Osteocyte (in vitro differentiated cells): ENCODE data around the gene RPTN. TPM values are rescaled to one million over a fixed set of nuclear protein-coding genes. Genes with fewer than 3 reads are reported as not detected.

Experiments
- DNase-seq: peaks from one replicate; pipeline ENCODE4 v3.0.0; 2021; ENCODE audit warnings: mixed read lengths; ENCODE audit not compliant: unreplicated experiment; ENCODE audit errors: extremely low spot score
- H3K27ac Mint-ChIP-seq: one replicate; pipeline ENCODE4 v1.8.0; 2021; ENCODE audit warnings: mild to moderate bottlenecking, mixed read lengths; ENCODE audit not compliant: unreplicated experiment
- H3K27me3 Mint-ChIP-seq: one replicate; pipeline ENCODE4 v1.8.0; 2021; ENCODE audit warnings: mixed read lengths; ENCODE audit not compliant: unreplicated experiment
- H3K36me3 Mint-ChIP-seq: one replicate; pipeline ENCODE4 v1.8.0; 2021; ENCODE audit warnings: mixed read lengths; ENCODE audit not compliant: unreplicated experiment
- H3K4me1 Mint-ChIP-seq: one replicate; pipeline ENCODE4 v1.8.0; 2021; ENCODE audit warnings: mixed read lengths; ENCODE audit not compliant: unreplicated experiment
- H3K4me3 Mint-ChIP-seq: one replicate; pipeline ENCODE4 v1.8.0; 2021; ENCODE audit warnings: mild to moderate bottlenecking, moderate library complexity, mixed read lengths; ENCODE audit not compliant: unreplicated experiment
- H3K9me3 Mint-ChIP-seq: one replicate; pipeline ENCODE4 v1.8.0; 2021; ENCODE audit warnings: mixed read lengths; ENCODE audit not compliant: unreplicated experiment
- total RNA-seq: library from RNA; stranded (reverse); gene quantifications from 2 replicates; pipeline ENCODE4 v1.2.1, GENCODE V29; 2021
- TF ChIP-seq, protein P1 (sequence below): fragments of 200-600 bp; sonication (generic); IDR thresholded peaks from 2 replicates; pipeline ENCODE4 v1.5.0; 2021; ENCODE audit warnings: antibody characterized with exemption, mild to moderate bottlenecking, moderate library complexity

RPTN gene
- total RNA-seq, 1 donor from 2014 or later = not detected

DNA sequence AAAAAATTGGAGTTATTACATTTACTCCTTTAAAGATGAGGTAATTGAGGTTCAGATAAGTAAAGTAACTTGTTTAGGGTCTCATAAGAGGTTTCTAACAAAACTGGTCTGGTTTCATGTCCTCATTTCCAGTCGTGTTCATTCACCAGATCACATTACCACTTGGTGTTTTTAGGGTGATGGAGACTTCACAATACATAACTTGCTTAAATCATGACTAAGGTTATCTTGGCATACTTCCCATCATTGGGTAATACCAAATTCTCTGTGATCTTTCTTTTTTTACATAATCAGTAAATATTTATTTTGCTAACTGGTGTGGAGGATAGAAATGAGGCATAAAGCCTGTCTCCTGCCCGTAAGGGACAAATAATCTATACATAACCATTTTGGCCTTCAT, 31.6 kb upstream of the RPTN start:
- no peak for DNase-seq
- Mint-ChIP-seq H3K36me3 (no peaks in the 10 kb centered on the region), H3K27ac (no peak overlapping the region)

DNA sequence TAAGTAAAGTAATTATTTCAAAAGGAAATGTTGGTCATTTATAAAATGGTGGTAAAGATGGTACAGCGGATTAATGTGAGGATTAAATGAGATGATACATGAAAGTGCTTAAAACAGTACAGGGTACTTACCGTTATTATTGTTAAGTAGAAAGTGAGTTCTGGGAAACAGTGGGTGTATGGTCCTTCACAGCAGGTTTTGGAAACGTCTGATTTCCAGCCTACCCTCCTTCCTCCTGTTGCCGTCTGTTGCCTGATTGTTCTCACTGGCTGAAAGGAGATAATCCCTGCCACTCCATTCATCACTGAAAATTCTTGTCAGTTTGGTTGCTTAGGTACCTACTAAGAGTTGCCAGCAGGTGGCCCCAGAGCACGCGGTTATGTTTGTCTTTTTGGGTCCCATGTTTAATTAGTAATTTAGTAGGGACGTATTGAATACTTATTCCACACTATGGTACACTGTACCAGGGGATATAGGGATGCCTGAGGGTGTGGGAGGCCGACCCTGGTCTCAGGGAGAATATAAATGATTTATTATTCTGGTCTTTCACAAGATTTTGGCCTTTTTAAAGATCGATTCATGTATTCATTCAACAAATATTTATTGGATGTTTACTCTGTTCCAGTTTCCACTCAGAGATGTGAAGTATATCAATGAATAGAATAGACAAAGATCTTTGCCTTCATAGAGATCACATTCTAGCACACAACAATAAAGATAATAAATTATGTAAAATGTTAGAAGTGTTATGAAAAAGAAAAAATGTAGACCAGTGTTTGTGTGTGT, 30.8 kb upstream of the RPTN start:
- TF ChIP-seq, protein P1, sequence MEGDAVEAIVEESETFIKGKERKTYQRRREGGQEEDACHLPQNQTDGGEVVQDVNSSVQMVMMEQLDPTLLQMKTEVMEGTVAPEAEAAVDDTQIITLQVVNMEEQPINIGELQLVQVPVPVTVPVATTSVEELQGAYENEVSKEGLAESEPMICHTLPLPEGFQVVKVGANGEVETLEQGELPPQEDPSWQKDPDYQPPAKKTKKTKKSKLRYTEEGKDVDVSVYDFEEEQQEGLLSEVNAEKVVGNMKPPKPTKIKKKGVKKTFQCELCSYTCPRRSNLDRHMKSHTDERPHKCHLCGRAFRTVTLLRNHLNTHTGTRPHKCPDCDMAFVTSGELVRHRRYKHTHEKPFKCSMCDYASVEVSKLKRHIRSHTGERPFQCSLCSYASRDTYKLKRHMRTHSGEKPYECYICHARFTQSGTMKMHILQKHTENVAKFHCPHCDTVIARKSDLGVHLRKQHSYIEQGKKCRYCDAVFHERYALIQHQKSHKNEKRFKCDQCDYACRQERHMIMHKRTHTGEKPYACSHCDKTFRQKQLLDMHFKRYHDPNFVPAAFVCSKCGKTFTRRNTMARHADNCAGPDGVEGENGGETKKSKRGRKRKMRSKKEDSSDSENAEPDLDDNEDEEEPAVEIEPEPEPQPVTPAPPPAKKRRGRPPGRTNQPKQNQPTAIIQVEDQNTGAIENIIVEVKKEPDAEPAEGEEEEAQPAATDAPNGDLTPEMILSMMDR = peak; percentile 51
- no peak overlapping the region for H3K27ac Mint-ChIP-seq
- no peaks in the 10 kb centered on the region for H3K9me3 Mint-ChIP-seq
- peaks cover 17% of the 10 kb centered on the region for H3K27me3 Mint-ChIP-seq
- H3K4me1 Mint-ChIP-seq = no peaks in the 10 kb centered on the region
- H3K36me3 Mint-ChIP-seq = no peaks in the 10 kb centered on the region
- no peak for DNase-seq
- H3K4me3 Mint-ChIP-seq = no peak overlapping the region

More for the DNA sequence above, 31.6 kb upstream of the RPTN start:
- Mint-ChIP-seq H3K4me1 (no peaks in the 10 kb centered on the region), H3K27me3 (peaks cover 15% of the 10 kb centered on the region), H3K9me3 (no peaks in the 10 kb centered on the region), H3K4me3 (no peak overlapping the region)
- TF ChIP-seq, protein P1 = no peak

DNA sequence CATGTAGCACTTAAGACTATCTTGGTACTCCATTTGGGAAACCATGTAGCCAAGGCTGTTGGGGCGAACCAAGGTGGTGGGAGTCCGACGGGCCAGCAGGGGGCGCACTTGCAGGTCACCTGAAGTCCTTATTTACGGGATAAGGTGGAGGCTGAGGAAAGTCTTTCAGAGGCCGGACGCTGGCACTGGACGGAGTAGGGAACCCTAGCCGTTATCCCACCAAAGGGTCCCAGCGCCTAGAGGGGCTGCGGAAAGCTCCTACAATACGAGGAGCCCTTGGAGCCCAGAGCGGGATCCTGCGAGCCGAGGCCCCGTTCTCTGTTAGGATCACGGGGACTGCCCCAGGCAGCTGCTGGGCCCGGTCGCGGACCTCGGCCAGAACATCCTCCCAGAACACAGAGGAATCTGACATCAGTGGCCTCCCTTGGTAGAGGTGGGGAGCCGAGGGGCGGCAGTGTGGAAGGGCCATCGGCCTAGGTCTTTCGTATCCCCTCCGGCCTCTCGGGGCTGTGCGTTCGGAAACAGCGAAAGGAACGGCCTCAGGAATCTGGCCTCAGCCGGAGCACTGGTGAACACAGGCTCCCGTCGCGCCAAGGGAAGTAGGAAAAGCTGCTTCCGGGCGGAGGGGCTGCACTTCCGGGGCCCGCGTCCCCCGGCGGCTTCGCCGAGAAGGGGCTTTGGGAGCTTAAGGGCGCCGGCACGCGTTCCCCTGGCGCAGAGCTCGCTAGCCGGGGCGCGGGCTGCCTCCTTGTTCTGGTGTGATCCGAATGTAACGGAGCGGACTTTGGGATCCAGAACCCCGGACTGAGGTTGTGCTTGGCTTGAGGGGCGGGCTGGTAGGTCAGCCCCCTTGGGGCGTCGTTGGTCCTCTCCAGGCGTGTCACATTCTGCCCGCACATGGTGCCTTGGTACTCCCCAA, 29.9 kb upstream of the RPTN start:
- peaks cover 22% of the 10 kb centered on the region for H3K27me3 Mint-ChIP-seq
- no peaks in the 10 kb centered on the region for H3K9me3 Mint-ChIP-seq
- TF ChIP-seq, protein P1 = peak; percentile 48
- H3K4me3 Mint-ChIP-seq = no peak overlapping the region
- DNase-seq = no peak
- H3K36me3 Mint-ChIP-seq = no peaks in the 10 kb centered on the region
- no peaks in the 10 kb centered on the region for H3K4me1 Mint-ChIP-seq
- no peak overlapping the region for H3K27ac Mint-ChIP-seq

DNA sequence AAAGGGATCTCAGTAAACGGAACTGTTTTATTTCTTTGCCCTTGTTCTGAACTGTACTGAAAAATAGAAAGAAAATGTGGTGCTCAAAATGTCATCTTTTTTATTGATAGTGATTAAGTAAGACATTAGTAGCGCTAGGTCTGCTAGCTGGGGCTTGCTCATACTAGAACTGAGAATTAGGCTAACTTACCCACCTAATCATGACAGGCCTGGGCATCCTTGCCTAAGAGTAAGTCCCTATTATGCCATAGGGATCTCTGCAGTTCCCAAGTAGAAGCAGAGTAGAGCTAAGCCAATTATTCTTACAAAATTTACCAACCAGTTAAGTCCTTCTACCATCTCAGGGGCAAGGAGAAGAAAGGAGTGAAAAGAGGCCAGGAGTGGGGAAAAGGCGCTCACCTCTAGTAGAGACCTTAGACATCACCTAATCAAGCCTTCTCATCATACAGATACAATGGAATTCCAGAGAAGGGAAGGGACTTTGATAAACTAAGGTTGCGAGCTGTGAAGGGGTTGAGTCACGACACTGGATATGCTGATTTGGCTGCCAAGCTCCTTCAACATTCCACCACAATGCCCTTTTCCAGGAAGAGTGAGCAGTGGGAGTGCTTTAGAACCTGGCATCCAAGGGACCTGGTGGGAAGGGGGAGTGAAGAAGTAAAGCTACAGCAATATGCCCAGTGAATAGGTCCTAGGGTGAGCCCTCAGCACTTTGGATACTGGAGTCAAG, 27.7 kb upstream of the RPTN start:
- TF ChIP-seq, protein P1 = no peak
- no peaks in the 10 kb centered on the region for H3K4me1 Mint-ChIP-seq
- H3K27me3 Mint-ChIP-seq = peaks cover 26% of the 10 kb centered on the region
- H3K9me3 Mint-ChIP-seq = no peaks in the 10 kb centered on the region
- no peaks in the 10 kb centered on the region for H3K36me3 Mint-ChIP-seq
- no peak overlapping the region for H3K4me3 Mint-ChIP-seq
- no peak overlapping the region for H3K27ac Mint-ChIP-seq
- no peak for DNase-seq
